Small intestine (tissue), 7 donors: Measurements from ENCODE around the gene HDAC10. TPM values are rescaled to one million over a fixed set of nuclear protein-coding genes. Genes with fewer than 3 reads are reported as not detected.

Experiments
- DNase-seq, 2 donors: peaks; one replicate each; pipeline versions ENCODE4 v3.0.0 to v3.0.0-alpha.2; 2013
- FAIRE-seq: peaks from 2 replicates; lab custom pipeline; 2012; peaks lifted over from hg19 to GRCh38; lab: Jason Lieb, UNC
- H3K27ac ChIP-seq, 3 donors: one replicate each; pipeline ENCODE4 v1.5.1; 2013; ENCODE audit warnings: low read length in 2 of 3, mild to moderate bottlenecking in 2 of 3, control low read depth in 1 of 3, inconsistent platforms in 1 of 3, low read depth in 1 of 3, moderate library complexity in 1 of 3
- H3K27me3 ChIP-seq, 3 donors: one replicate each; pipeline ENCODE4 v1.6.1; 2013; ENCODE audit warnings: low read length in 3 of 3, inconsistent platforms in 1 of 3; ENCODE audit not compliant: control insufficient read depth in 3 of 3, insufficient read depth in 3 of 3
- H3K36me3 ChIP-seq, 3 donors: one replicate each; pipeline ENCODE4 v1.6.1; 2013; ENCODE audit warnings: low read length in 3 of 3, inconsistent platforms in 1 of 3, low read depth in 1 of 3, mild to moderate bottlenecking in 1 of 3, moderate library complexity in 1 of 3; ENCODE audit not compliant: control insufficient read depth in 3 of 3, insufficient read depth in 2 of 3
- H3K4me1 ChIP-seq, 3 donors: one replicate each; pipeline ENCODE4 v1.6.1; 2013; ENCODE audit warnings: low read length in 2 of 3, inconsistent platforms in 1 of 3, low read depth in 1 of 3, mild to moderate bottlenecking in 1 of 3, moderate library complexity in 1 of 3; ENCODE audit not compliant: control insufficient read depth in 3 of 3, insufficient read depth in 2 of 3
- H3K4me3 ChIP-seq, 3 donors: one replicate each; pipeline ENCODE4 v1.5.1; 2013; ENCODE audit warnings: low read length in 3 of 3, control low read depth in 1 of 3, inconsistent platforms in 1 of 3, low read depth in 1 of 3, mild to moderate bottlenecking in 1 of 3, moderate library complexity in 1 of 3
- H3K9me3 ChIP-seq, 2 donors: one replicate each; pipeline ENCODE4 v1.6.1; 2013; ENCODE audit warnings: low read depth in 1 of 2, low read length in 1 of 2; ENCODE audit not compliant: control insufficient read depth in 2 of 2, insufficient read depth in 1 of 2
- WGBS, 3 donors: extraction: QIAGEN DNeasy Blood & Tissue Kit; methylation state at CpG; one replicate each; pipeline ENCODE4 v1.1.7; 2013; 5-methylcytosine and 5-hydroxymethylcytosine counted together
- polyA plus RNA-seq, 4 donors: library from polyadenylated mRNA; stranded (reverse) in 3 of 4; unstranded in 1 of 4; fragments of 200-250 nt in 3 of 4; fragments of 120-200 nt in 1 of 4; gene quantifications; one replicate each; pipeline versions ENCODE4 v1.2.1 to v1.2.3, GENCODE V29; 2013
- donor health status: healthy with polysubstance abuse.
- donor health status: control.
- donor health status: control.
- donor health status: Bipolar disorder and iron deficiency.
- donor health status: healthy.

The HDAC10 gene
- polyA plus RNA-seq, 4 donors: 15.9 to 53.1 (median 27.5) TPM

DNA sequence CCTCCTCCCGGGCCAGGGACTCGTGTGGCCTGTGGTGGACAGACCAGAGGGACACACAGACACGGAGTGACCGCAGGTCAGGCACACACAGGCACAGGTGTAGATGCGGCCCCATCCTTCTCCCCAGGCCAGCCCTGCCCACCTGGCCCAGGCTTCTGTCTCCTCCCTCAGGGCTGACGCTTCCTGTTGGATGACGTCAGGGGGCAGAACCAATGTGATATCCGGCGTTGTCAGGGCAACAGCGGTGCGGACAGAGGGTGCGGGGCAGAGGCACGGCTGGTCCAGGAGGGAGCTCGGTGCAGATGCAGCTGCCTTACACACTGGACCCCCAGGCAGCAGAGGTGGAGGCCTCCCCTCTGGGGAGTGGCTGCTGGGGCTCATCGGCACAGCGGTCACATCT, 3.3 kb downstream of the HDAC10 start:
- Histone ChIP-seq H3K9me3 (no peaks in the 10 kb centered on the region), H3K4me3 (no peak overlapping the region), H3K27me3 (no peaks in the 10 kb centered on the region), H3K27ac (no peak overlapping the region), H3K36me3 (peaks cover 0 to 46% (median 0%) of the 10 kb centered on the region in 3 donors), H3K4me1 (peaks cover 12 to 29% (median 12%) of the 10 kb centered on the region in 3 donors)
- WGBS, 3 donors: 28 to 41% (median 38%) methylated on average over 15 to 16 of the region's 16 CpGs
- FAIRE-seq: no peak
- DNase-seq: peak; percentile 74 to 81

DNA sequence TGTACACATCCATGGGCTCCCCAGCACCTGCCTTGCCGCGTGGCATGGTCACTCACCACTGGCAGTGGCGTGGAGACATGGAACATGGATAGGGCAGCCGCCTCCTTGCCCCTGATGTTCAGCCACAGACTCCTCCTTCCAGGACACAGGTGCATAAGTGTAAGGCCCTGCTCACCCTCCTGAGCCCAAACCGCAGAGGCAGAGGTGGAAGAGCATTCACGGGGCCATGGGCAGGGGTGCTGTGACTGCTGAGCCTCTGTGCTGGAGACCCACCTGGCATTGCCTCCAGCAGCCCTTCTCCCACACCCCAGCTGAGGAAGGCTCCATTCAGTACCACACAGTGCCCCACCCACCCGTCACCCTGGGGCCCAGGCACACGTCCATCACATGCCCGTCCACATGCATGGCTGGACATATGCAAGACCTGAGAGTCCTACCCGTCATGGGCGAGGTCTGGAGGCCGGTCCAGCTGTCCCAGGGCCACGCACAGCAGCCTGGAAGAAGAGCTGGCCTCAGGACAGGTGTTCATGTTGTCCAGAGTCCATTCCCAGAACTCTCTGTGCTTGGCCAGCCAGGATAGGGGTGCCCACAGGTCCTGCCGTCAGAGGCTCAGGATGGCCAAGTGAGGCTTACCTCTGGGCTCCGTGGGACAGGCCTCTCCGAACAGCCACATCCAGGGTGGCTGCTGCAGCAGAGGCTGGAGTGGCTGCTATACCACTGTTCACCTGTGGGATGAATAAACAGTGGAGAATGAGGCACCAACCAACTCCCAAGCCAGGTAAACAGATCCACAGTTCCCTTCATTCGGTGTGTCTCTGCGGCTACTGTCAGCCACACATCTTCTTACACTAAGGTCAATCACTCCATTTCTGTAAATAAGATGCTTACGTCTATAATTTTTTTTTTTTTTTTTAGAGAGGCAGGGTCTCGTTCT, 4.6 kb downstream of the HDAC10 start:
- FAIRE-seq (no peak), DNase-seq (no peak)
- Histone ChIP-seq H3K9me3 (no peaks in the 10 kb centered on the region), H3K4me3 (peak overlapping the region in 1 of 3 donors; percentile 90), H3K27me3 (no peaks in the 10 kb centered on the region), H3K36me3 (peaks cover 0 to 46% (median 0%) of the 10 kb centered on the region in 3 donors), H3K4me1 (peaks cover 12 to 29% (median 15%) of the 10 kb centered on the region in 3 donors), H3K27ac (peak overlapping the region in 1 of 3 donors; percentile 6)
- 84 to 88% (median 87%) methylated on average over 20 of the region's 20 CpGs for WGBS, 3 donors

DNA sequence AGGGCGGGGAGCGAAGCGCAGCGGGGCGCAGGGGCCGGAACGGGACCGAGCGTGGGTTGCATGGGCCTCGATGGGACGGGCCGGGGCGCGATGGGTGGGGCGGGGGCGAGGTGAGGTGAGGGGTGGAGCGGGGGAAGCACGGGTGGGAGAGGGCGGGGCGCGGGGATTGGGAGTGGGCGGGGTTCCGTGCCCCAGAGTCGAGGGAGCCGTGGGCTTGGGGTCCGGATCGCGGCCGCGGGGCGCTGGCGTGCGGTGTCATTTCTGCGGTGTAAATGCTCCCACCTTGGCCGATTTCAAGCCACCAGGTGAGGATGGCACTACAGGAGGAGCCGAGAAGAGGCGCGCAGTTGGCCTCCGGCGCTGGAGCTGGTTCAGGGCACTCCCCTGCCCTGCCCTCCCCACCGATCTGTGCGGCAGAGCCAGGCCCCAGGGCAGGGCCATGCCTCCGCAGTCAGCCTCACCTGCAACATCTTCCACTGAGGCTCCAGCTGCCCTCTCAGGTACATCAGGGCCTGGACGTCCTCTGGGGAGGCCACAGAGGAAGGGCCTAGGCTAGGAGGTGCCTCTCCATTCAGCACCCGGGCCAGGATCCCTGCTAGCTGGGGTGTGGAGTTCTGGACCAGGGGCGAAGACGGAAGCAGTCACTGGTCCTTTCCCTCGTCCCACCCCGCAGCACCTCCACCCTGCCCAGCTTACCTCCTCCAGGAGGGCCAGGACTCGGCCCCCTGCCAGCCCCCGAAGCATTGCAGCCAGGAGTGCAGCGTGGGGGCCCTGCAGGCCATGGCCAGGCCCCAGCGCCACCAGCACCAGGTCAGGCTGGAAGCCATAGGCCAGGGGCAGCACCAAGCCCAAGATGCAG, 5.6 kb downstream of the HDAC10 start:
- FAIRE-seq (no peak), DNase-seq (peak; percentile 15 to 45)
- H3K36me3 ChIP-seq: peaks cover 0 to 46% (median 0%) of the 10 kb centered on the region in 3 donors
- H3K9me3 ChIP-seq: no peaks in the 10 kb centered on the region
- peak overlapping the region; percentile 86 to 98 (median 92) for H3K27ac ChIP-seq
- peak overlapping the region; percentile 72 to 100 (median 90) for H3K4me3 ChIP-seq
- 11 to 19% (median 14%) methylated on average over 34 to 53 of the region's 53 CpGs for WGBS, 3 donors
- no peaks in the 10 kb centered on the region for H3K27me3 ChIP-seq
- H3K4me1 ChIP-seq: peaks cover 12 to 25% (median 15%) of the 10 kb centered on the region in 3 donors

DNA sequence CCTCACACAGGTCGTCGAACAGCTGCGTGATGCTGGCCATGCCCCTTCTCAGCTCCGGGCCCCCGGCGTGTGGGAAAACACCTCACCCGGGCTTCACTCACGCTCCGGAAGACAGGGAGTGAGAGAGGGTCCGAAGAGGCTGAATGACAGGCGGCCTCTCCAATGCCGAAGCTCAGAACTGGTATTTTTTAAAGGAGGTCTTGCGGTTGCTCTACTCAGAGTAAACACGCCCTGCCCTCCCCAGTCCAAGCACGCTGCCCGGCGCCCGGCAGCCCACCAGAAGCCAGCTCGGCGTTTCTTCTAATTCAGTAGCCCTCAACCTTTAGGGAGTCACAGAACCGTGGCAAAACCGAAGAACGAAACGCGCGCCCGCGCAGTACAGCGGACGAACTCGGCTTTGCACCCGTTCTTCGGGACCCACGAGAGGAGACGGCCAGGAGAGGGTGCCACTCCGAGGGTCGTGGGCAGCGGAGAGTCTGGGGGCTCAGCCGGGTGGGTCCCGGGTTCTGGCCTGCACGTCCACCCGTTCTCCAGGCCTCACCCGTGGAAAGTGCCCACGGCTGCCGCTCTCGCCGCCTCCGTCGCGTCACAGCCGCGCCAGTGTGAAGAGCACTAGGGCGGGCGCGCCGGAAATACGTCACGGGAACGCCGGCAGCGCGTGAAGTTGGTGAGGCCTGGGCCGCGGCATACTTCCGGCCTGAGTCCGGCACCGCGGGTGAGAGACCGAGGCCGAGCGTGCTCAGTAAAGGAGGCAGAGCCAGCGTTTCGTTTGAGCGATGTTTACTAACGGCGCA, 6.4 kb downstream of the HDAC10 start, which contains the start of gene TUBGCP6:
Gene TUBGCP6, minus strand, starts transcription at position 604 of the 794 bp plus-strand sequence. Its CDS starts 564 bp downstream, at position 40.
- DNase-seq (peak; percentile 93 to 97), FAIRE-seq (no peak)
- Histone ChIP-seq H3K36me3 (peaks cover 0 to 47% (median under 1%) of the 10 kb centered on the region in 3 donors), H3K27ac (peak within 1 kb of the TSS; percentile 86 to 98 (median 92)), H3K4me1 (peaks cover 5 to 17% (median 9%) of the 10 kb centered on the region in 3 donors), H3K27me3 (no peaks in the 10 kb centered on the region), H3K9me3 (no peaks in the 10 kb centered on the region), H3K4me3 (peak within 1 kb of the TSS; percentile 72 to 100 (median 90))
- 0 to 1% (median 1%) methylated on average over 76 of the region's 76 CpGs for WGBS, 3 donors

DNA sequence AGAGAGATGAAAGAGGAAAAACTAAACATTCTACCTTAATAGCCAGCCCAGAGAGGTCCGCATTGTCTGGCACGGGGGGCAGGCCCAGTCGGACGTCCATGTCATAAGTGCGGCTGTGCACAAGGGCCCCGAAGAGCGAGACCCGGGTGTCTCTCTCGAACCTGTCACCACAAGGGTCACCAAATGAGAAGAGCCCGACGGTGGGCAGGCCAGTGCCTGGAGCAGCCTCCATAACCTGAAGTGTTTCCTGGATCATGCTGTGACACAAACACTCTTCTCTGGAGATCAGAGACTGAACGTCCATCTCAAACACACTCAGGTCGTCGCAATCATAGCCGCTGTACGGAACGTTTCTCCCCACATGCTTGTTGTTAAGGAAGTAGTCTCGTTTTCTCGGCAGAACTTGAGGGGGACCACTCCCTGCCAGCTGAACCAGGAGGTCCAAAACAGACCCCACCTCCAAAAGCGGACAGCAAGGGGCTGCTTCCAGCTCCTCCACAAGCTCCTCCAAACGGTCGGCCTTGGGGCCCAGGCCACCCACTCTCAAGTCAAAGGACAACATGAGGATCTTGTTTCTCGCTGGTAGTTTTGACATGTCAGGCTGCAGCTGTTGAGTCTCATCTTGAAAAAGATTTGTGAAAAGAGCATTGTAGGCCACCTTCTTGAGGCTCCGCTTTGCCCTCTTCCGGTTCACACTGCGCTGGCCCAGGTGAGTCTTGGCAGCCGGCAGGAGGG, 7.2 kb downstream of the HDAC10 start:
- no peak for FAIRE-seq
- peak overlapping the region; percentile 86 to 98 (median 92) for H3K27ac ChIP-seq

DNA sequence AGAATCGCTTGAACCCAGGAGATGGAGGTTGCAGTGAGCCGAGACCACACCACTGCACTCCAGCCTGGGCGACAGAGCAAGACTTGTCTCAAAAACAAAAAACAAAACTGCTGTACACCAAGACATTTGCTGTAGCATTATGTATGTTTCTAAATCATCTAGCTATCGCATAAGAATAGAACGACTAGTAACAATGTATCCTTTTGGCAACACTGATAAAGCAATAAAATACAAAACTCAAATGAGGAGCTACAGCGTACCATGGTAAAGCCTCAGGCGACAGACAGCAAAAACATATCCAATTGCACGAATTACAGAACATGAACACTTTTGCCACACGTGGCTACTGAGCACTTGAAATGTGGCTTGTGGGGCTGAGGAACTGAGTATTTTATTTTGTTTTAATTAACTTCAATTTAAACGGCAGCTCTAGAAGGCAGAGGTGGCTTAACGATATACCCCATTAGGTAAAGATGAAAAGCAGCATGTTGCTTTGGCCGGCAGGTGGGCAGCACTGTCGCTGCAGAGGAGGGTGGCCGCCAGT, 8.6 kb downstream of the HDAC10 start:
- H3K9me3 ChIP-seq: no peaks in the 10 kb centered on the region
- FAIRE-seq (no peak), DNase-seq (no peak)
- H3K27ac ChIP-seq: no peak overlapping the region
- H3K4me3 ChIP-seq: peak overlapping the region in 2 of 3 donors; percentile 0 to 90
- H3K4me1 ChIP-seq: peaks cover 4 to 10% (median 9%) of the 10 kb centered on the region in 3 donors
- WGBS, 3 donors: 45 to 63% (median 55%) methylated on average over 14 of the region's 14 CpGs
- no peaks in the 10 kb centered on the region for H3K27me3 ChIP-seq
- peaks cover 0 to 40% (median 2%) of the 10 kb centered on the region in 3 donors for H3K36me3 ChIP-seq

More for the DNA sequence above, 7.2 kb downstream of the HDAC10 start:
- WGBS, 3 donors: 2 to 15% (median 5%) methylated on average over 27 of the region's 27 CpGs
- Histone ChIP-seq H3K36me3 (peaks cover 0 to 49% (median 2%) of the 10 kb centered on the region in 3 donors), H3K9me3 (no peaks in the 10 kb centered on the region), H3K4me1 (peaks cover 5 to 13% (median 9%) of the 10 kb centered on the region in 3 donors), H3K4me3 (peak overlapping the region; percentile 72 to 100 (median 90)), H3K27me3 (no peaks in the 10 kb centered on the region)
- no peak for DNase-seq

DNA sequence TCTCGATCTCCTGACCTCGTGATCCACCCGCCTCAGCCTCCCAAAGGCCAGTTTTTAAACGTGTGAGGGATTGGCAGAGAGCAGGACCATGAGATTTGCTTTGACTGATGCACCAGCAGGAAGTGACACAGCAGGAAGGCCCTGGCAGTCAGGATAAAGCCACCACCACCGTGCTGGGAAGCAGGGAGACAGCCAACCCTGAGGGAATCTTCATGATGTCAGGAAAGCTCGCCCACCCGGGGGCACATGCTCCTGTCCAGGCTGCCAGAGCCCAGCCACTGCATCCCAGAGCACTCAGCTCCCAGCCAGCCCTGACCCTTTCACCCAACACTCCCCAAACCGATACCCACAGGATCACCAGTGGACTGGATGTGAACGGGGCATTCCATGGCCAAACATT, 12.3 kb downstream of the HDAC10 start:
- Histone ChIP-seq H3K9me3 (no peaks in the 10 kb centered on the region), H3K36me3 (peaks cover 2 to 45% (median 6%) of the 10 kb centered on the region in 3 donors), H3K27me3 (no peaks in the 10 kb centered on the region), H3K4me3 (no peak overlapping the region), H3K4me1 (peaks cover 0 to 5% (median 0%) of the 10 kb centered on the region in 3 donors), H3K27ac (no peak overlapping the region)
- DNase-seq: no peak
- no peak for FAIRE-seq
- WGBS, 3 donors: 86 to 90% (median 88%) methylated on average over 9 of the region's 9 CpGs
